Measurements from ENCODE around the gene C1QTNF2. TPM values are rescaled to one million over a fixed set of nuclear protein-coding genes. Genes with fewer than 3 reads are reported as not detected.

The C1QTNF2 gene
- total RNA-seq, 2 donors from 2014 or later: 0.64 to 1.0 TPM

GRCh38 chr5:160380041-160380440, 9.6 kb upstream of the C1QTNF2 start:
- TF ChIP-seq, protein P1, sequence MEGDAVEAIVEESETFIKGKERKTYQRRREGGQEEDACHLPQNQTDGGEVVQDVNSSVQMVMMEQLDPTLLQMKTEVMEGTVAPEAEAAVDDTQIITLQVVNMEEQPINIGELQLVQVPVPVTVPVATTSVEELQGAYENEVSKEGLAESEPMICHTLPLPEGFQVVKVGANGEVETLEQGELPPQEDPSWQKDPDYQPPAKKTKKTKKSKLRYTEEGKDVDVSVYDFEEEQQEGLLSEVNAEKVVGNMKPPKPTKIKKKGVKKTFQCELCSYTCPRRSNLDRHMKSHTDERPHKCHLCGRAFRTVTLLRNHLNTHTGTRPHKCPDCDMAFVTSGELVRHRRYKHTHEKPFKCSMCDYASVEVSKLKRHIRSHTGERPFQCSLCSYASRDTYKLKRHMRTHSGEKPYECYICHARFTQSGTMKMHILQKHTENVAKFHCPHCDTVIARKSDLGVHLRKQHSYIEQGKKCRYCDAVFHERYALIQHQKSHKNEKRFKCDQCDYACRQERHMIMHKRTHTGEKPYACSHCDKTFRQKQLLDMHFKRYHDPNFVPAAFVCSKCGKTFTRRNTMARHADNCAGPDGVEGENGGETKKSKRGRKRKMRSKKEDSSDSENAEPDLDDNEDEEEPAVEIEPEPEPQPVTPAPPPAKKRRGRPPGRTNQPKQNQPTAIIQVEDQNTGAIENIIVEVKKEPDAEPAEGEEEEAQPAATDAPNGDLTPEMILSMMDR (IDR thresholded peaks at IDR 0.05): no peak
- Histone ChIP-seq H3K4me1 (no peaks in the 10 kb centered on the region), H3K9me3 (no peaks in the 10 kb centered on the region), H3K9ac (ENCODE audit: low read depth in 2 of 2, low read length in 2 of 2) (no peak overlapping the region), H3K27me3 (no peaks in the 10 kb centered on the region), H3K4me3 (no peak overlapping the region), H3K27ac (no peak overlapping the region), H3K36me3 (no peaks in the 10 kb centered on the region)
- DNase-seq: no peak
- intact Hi-C loops (cut with DNase I): no loop called here

DNA sequence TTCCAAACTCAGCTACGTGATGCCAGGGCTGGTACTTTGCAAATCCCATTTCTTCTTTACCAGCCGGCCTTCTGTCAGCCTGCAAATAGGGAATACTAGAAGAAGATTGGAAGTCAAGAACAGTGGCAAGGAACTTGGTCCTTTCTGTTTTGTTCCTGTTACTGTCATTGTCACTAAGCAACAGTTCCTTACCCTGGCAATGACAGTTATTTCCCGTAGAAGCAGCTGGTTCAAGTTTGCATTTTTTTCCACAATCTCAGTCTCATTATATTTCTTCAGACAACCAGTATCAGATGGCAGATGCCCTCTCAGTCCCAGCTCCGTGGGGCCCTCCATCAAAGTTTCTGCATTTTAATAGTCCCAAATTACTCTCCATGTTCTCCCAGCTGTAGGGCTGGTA, 9.1 kb upstream of the C1QTNF2 start:
- Histone ChIP-seq H3K36me3 (no peaks in the 10 kb centered on the region), H3K9ac (ENCODE audit: low read depth in 2 of 2, low read length in 2 of 2) (no peak overlapping the region), H3K27me3 (no peaks in the 10 kb centered on the region), H3K4me3 (no peak overlapping the region), H3K9me3 (no peaks in the 10 kb centered on the region), H3K4me1 (no peaks in the 10 kb centered on the region), H3K27ac (no peak overlapping the region)
- TF ChIP-seq, protein P1 (IDR thresholded peaks at IDR 0.05): no peak
- DNase-seq: no peak
- intact Hi-C loops (cut with DNase I): no loop called here

GRCh38 chr5:160378330-160378729, 7.9 kb upstream of the C1QTNF2 start:
- H3K9ac ChIP-seq (ENCODE audit: low read depth in 2 of 2, low read length in 2 of 2): no peak overlapping the region
- TF ChIP-seq, protein P1 (IDR thresholded peaks at IDR 0.05): no peak
- no peaks in the 10 kb centered on the region for H3K9me3 ChIP-seq
- H3K27ac ChIP-seq: no peak overlapping the region
- intact Hi-C loops (cut with DNase I): no loop called here
- H3K36me3 ChIP-seq: no peaks in the 10 kb centered on the region
- H3K4me3 ChIP-seq: no peak overlapping the region
- H3K27me3 ChIP-seq: no peaks in the 10 kb centered on the region
- no peak for DNase-seq
- H3K4me1 ChIP-seq: no peaks in the 10 kb centered on the region

GRCh38 chr5:160377651-160378050, 7.2 kb upstream of the C1QTNF2 start:
- Histone ChIP-seq H3K9ac (ENCODE audit: low read depth in 2 of 2, low read length in 2 of 2) (no peak overlapping the region), H3K27ac (no peak overlapping the region), H3K4me1 (no peaks in the 10 kb centered on the region), H3K4me3 (no peak overlapping the region), H3K9me3 (no peaks in the 10 kb centered on the region), H3K27me3 (no peaks in the 10 kb centered on the region), H3K36me3 (no peaks in the 10 kb centered on the region)
- intact Hi-C loops (cut with DNase I): no loop called here
- TF ChIP-seq, protein P1 (IDR thresholded peaks at IDR 0.05): no peak
- no peak for DNase-seq

GRCh38 chr5:160376416-160376815, 6.0 kb upstream of the C1QTNF2 start:
- H3K9me3 ChIP-seq: no peaks in the 10 kb centered on the region
- TF ChIP-seq, protein P1 (IDR thresholded peaks at IDR 0.05): no peak
- H3K4me1 ChIP-seq: no peaks in the 10 kb centered on the region
- intact Hi-C loops (cut with DNase I): no loop called here
- no peak overlapping the region for H3K27ac ChIP-seq
- no peak overlapping the region for H3K4me3 ChIP-seq
- H3K9ac ChIP-seq (ENCODE audit: low read depth in 2 of 2, low read length in 2 of 2): no peak overlapping the region
- H3K36me3 ChIP-seq: no peaks in the 10 kb centered on the region
- DNase-seq: no peak
- no peaks in the 10 kb centered on the region for H3K27me3 ChIP-seq

DNA sequence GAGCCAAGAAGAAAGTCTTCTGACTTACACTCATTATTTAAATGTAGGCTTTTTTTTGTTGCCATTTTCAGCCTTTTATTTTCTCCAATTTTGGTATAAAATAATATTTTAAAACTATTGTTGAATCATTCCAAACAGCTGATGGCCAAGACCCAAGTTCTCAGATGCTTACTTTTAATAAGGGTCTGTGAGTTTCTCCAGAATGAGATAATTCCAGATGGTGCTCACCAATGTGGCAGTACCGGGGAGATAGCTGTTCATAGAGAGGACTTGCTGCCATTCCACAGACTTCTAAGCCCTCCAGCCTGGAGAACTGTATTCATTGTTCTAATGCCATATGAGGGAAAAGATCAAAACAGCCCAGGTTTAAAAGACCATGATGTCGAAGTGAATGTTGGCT, 5.3 kb upstream of the C1QTNF2 start:
- intact Hi-C loops (cut with DNase I): no loop called here
- TF ChIP-seq, protein P1 (IDR thresholded peaks at IDR 0.05): no peak
- Histone ChIP-seq H3K9me3 (no peaks in the 10 kb centered on the region), H3K27me3 (no peaks in the 10 kb centered on the region), H3K4me1 (no peaks in the 10 kb centered on the region), H3K4me3 (no peak overlapping the region), H3K36me3 (no peaks in the 10 kb centered on the region), H3K9ac (ENCODE audit: low read depth in 2 of 2, low read length in 2 of 2) (no peak overlapping the region), H3K27ac (no peak overlapping the region)
- no peak for DNase-seq

Measured in colonic mucosa (tissue), 4 donors.